Neural cell (in vitro differentiated cells): ENCODE data around the gene CCR7.

ENCODE experiments used
- CTCF ChIP-seq: fragments of 450-650 bp; IDR thresholded peaks from 2 replicates; pipeline ENCODE4 v1.5.1; 2014; ENCODE audit warnings: antibody characterized with exemption, mild to moderate bottlenecking, moderate library complexity; ENCODE audit not compliant: poor library complexity, severe bottlenecking
- EP300 ChIP-seq: fragments of 450-650 bp; conservative IDR thresholded peaks from 2 replicates; pipeline ENCODE4 v1.6.1; 2014; ENCODE audit warnings: antibody characterized with exemption, mild to moderate bottlenecking, moderate library complexity; ENCODE audit not compliant: poor library complexity, severe bottlenecking
- EZH2 ChIP-seq: fragments of 200-600, 300-800 bp; shearing (Covaris generic), sonication (generic); IDR thresholded peaks from 2 replicates; pipeline ENCODE4 v1.6.1; 2014; ENCODE audit warnings: antibody characterized with exemption, low read length, borderline replicate concordance, mild to moderate bottlenecking; ENCODE audit not compliant: insufficient read depth, poor library complexity, severe bottlenecking
- POLR2AphosphoS5 ChIP-seq: IDR thresholded peaks from 2 replicates; pipeline ENCODE4 v1.6.1; 2012

DNA sequence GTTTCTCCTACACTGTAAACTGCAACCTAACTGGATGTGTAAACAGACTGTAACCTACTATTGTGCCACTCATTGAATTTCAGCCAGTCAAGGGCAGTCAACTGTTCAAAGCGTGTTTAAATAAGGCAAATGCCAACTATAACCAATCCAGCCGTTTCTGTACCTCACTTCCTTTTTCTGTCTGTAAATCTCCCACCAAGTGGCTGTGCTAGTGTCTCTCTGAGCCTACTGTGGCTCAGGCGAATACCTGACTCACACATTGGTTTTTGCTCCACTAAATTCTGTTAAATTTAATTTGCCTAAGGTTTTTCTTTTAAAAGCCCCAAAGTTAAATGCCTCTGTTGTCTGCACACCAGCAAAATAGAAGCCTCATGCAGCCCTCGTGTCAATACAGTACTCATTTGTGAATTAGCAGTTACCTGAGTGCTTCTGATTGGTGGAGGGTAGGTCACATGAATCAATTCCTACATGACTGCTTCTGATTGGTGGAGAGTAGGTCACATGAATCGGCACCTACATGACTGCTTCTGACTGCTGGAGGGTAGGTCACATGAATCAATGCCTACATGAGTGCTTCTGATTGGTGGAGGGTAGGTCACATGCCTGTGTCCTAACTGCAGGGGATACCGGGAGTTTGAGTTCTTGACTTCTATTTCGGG, 31.1 kb upstream of the CCR7 start:
- TF ChIP-seq CTCF (no peak), POLR2AphosphoS5 (no peak), EP300 (no peak), EZH2 (no peak)
